AG20443 (cell line): ENCODE results near the gene CSMD2.

Experiments
- DNase-seq: peaks from one replicate; pipeline ENCODE4 v3.0.0; 2012; ENCODE audit warnings: low spot score, mixed read lengths

CSMD2 gene

GRCh38 chr1:33501309-33501708, 663.7 kb downstream of the CSMD2 start:
- no peak for DNase-seq

- DNase-seq: no peak
Measured at GRCh38 chr1:33500547-33500946, 664.5 kb downstream of the CSMD2 start.

DNA sequence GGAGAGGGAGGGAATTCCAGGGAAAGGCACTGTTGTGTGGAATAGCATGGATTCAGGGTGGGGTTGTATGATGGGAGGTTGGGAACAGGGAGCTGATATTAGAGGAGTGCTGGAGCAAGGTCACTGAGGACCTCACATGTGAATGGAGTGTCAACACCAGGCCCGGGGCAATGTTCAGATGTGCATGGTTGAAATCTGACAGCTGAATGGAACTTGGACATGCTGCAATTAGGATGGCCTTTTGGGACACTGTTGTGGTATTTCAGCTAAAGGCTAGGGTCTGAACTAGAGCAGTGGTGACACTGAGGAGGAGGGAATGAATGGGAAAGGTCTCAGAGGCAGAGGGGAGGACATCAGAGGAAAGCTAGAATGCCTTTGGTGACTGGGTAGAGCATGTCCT, 667.6 kb downstream of the CSMD2 start:
- no peak for DNase-seq

- no peak for DNase-seq
Measured at GRCh38 chr1:33494929-33495328, 670.1 kb downstream of the CSMD2 start.

DNA sequence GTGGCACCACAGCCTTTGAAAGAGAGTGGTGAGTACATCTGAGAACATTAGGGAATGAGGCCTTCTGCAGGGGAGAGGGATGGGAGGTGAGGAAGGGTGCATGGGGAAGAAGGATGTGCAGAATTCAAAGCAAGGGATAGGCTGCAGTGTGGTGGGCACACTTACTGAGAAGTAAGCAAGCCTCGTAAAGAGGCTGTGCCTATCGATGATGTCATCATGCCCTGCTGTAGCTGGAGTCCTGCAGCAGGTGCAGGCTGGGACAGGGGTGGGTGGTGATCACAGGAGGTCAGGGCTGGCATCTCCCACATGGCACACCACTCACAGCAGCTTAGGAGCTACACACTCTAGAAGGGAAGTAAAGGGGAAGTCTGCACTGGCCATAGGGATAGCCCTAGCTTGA, 676.4 kb downstream of the CSMD2 start:
- DNase-seq: no peak

DNA sequence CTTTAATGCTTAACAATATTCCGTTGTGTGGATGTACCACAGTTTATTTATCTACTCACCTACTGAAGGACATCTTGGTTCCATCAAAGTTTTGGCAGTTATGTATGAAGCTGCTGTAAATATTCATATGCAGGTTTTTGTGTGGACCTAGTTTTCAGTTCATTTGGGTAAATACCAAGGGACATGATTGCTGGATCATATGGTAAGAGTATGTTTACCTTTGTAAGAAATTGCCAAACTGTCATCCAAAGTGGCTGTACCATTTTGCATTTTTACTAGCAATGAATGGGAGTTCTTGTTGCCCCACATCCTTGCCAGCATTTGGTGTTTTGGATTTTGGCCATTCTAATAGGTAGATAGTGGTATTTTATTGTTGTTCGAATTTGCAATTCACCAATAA, 682.6 kb downstream of the CSMD2 start:
- DNase-seq: no peak

DNA sequence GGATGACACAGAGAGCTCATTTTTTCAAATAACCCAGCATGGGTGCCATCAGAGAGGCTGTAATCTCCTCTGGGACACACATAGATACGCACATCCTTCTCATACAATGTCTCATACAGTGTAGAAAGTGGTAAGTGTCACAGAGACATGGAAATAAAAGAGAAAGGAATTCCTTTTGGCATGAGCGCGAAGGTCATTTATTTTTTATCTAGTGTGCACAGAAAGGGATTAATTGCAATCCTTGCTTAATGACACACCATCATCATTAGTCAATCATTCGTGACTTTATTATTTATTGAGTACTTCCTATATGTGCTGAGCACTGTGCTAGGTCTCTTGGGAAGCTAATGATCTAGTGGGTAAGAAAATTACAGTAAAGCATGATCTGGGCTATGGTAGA, 687.6 kb downstream of the CSMD2 start:
- no peak for DNase-seq

DNA sequence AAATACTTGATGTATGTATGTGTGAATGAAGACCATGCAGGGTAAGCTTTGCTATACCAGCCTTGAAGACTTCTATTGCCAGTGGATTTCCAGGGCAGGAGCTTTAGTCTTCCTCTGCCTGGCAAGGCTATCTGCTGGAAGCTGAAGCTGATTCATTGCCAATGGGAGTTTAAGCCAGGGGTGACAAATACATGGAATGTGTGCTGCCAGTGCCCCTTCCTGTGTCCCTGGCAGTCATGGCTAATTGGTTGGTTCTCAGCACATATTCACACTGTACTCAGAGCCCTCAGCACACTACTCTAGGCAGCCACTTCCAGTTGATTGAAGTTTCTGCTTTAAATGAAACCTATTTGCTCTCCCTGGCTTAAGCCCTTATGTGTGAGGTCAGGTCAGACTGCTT, 691.1 kb downstream of the CSMD2 start:
- DNase-seq: no peak

GRCh38 chr1:33472269-33472980, 692.6 kb downstream of the CSMD2 start, which contains the start of gene ZSCAN20:
ZSCAN20 (plus strand) TSS chr1:33472645; CDS start chr1:33479289, 6,644 bp downstream.
- DNase-seq: peak; percentile 98

- DNase-seq: no peak
Measured at GRCh38 chr1:33471416-33471815, 693.6 kb downstream of the CSMD2 start.

DNA sequence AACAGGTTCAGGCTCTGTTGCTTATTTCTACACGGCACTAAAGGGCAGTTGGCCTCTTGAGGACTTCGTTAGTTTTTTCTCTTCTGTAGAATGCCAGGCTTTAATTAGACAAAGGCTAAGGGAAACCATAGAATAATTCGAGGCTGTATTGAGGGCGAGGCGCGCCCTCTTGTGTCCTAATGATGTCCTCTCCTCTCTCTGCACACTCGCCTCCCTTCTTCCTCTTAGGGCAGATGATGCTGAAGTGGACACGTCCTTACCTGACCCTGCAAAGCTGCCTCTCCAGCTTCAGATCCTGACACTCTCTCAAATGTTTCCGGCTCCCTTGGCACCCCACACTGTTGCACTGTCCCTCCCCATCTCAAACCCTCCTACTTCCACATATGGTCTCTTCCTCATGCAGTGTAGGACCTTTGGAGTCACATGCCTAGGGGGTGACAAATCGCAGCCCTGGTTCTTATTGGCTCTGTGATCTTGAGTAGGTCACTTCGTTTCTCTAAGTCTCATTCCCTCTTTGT, 694.5 kb downstream of the CSMD2 start:
- DNase-seq: peak; percentile 82

DNA sequence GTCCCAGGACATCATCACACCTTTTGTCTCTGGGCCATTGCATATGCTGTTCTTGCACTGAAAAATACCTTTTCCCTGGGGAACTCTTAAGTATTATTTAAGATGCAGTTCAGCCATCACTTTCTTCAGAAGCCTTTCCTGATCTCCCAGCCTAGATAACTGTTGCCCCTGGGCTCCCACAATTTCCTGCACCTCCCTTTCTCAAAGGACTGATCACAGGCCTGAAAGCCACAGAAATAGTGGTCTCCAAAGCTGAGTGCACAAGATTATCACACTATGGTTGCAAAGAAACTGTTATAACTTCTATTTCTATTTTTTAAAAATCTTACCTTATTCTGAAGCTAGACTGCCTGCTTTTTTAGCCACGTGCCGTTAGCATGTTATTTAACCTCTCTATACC, 695.3 kb downstream of the CSMD2 start:
- no peak for DNase-seq

- no peak for DNase-seq
Measured at GRCh38 chr1:33468967-33469366, 696.1 kb downstream of the CSMD2 start.

DNA sequence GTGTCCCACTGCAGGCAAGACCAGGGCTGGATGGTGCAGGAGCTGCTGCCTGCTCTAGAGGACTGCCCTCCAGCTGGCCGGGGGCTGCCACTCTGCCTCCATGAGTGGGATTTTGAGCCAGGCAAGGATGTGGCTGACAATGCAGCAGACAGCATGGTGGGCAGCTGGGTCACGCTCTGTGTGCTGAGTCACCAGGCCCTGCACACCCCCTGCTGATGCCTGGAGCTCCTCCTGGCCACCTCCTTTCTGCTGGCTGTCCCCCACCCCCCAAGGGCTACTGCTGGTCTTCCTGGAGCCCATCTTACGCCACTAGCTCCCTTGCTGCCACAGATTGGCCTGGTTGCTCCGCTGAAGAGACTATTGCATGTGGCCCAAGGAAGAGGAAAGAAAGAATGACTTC, 696.5 kb downstream of the CSMD2 start:
- DNase-seq: no peak

DNA sequence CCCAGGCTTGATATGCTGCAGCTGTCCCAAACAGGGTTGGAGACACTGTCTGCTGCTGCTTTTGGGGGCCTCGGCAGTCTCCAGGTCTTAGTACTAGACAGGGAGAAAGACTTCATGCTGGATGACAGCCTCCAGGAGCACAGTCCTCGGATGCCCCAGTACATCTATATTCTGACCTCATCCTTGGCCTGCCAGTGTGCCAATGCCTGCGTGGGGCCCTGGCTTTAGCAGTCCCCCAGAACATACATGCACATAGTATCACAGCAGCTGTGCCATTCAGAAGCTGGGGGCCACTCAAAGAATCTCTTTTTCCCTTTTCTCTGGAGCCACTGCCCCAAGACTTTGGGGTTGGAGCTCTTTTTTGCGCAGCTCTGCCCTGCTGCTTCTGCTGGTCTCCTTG, 697.0 kb downstream of the CSMD2 start:
- no peak for DNase-seq

DNA sequence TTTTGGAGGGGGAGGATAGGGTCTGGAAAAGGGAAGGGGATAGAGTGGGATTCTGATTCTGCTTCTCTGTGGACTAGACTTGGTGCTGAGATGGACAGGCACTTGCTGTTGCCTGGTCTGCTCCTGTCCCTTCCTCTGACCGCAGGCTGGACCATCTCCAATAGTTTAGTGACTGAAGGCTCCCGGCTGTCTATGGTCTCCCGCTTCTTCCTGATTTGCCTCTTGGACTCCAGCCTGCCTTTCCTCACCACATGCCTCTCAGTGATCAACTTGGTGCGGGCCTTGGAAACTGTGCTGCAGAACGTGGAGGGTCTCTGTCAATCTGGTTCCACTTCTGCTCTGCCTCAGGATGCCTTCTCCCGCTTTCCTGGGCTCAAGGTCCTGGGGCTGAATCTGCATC, 698.9 kb downstream of the CSMD2 start:
- no peak for DNase-seq

- DNase-seq: no peak
Measured at GRCh38 chr1:33465316-33465715, 699.7 kb downstream of the CSMD2 start.

DNA sequence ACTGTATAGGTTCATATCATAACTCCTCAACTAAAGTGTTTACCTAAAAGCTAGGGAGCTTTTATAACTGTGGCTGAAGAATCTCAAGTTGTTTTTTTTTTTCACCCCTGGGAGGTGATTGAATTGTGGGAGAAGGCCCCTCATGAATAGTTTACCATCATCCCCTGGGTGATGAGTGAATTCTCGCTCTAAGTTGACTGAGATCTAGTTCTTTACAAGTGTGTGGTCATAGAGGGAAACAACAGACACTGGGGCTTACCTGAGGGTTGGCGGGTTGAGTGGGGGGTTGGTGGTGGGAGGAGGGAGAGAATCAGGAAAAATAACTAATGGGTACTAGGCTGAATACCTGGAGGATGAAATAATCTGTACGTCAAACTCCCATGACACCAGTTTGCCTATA, 700.5 kb downstream of the CSMD2 start:
- DNase-seq: no peak
